GM12865 (cell line): ENCODE data around the gene FAM20A.
"Not testable (repeated sequence)": the region's sequence is repeated elsewhere in the genome, so short reads cannot be mapped to it uniquely, and the experiment has no call there.

ENCODE experiments used
- DNase-seq: peaks from one replicate; pipeline ENCODE4 v3.0.0; 2010; ENCODE audit warnings: low read depth
- H3K4me3 ChIP-seq: 2 replicates; pipeline ENCODE4 v1.5.1; 2011; ENCODE audit warnings: mild to moderate bottlenecking, low read depth, low read length, control low read depth
- CTCF ChIP-seq: IDR thresholded peaks from 2 replicates; pipeline ENCODE4 v1.5.1; 2011; ENCODE audit warnings: low read length, control low read depth, low read depth, inconsistent platforms; ENCODE audit not compliant: insufficient read depth; ENCODE audit errors: missing control alignments

The FAM20A gene

GRCh38 chr17:68584581-68585303 lies 16.4 kb downstream of the FAM20A start:
- TF ChIP-seq CTCF, result no peak
- DNase-seq, result no peak
- H3K4me3 ChIP-seq, result no peak overlapping the region

- not testable (repeated sequence) for DNase-seq, H3K4me3 ChIP-seq
Observed at GRCh38 chr17:68582867-68583266, 18.3 kb downstream of the FAM20A start.

- no peak overlapping the region for H3K4me3 ChIP-seq
Observed at GRCh38 chr17:68581863-68582645, 19.1 kb downstream of the FAM20A start.

GRCh38 chr17:68580236-68580770 lies 20.9 kb downstream of the FAM20A start:
- no peak for TF ChIP-seq CTCF
- H3K4me3 ChIP-seq, result no peak overlapping the region
- no peak for DNase-seq

More at GRCh38 chr17:68581863-68582645, 19.1 kb downstream of the FAM20A start:
- DNase-seq, result no peak
- TF ChIP-seq CTCF, result no peak

- TF ChIP-seq CTCF, result no peak
Observed at GRCh38 chr17:68579194-68579927, 21.8 kb downstream of the FAM20A start.

GRCh38 chr17:68578236-68578635 lies 22.9 kb downstream of the FAM20A start:
- no peak for TF ChIP-seq CTCF
- no peak for DNase-seq
- H3K4me3 ChIP-seq, result no peak overlapping the region

More at GRCh38 chr17:68579194-68579927, 21.8 kb downstream of the FAM20A start:
- no peak overlapping the region for H3K4me3 ChIP-seq
- no peak for DNase-seq

- H3K4me3 ChIP-seq, result no peak overlapping the region
- DNase-seq, result no peak
Observed at GRCh38 chr17:68577497-68577821, 23.7 kb downstream of the FAM20A start.

More at GRCh38 chr17:68577497-68577821, 23.7 kb downstream of the FAM20A start:
- no peak for TF ChIP-seq CTCF
